Endothelial cell of umbilical vein (primary cell): ENCODE measurements around the gene ALKBH5.

Source experiments
- POLR2A ChIP-seq: IDR thresholded peaks from 2 replicates; pipeline ENCODE4 v1.6.1; 2012; ENCODE audit warnings: low read depth, mild to moderate bottlenecking, control low read depth, low read length
- TF ChIP-seq, protein P1 (sequence below), 2 donors: IDR thresholded peaks; 1 replicate in 1 of 2; 2 replicates in 1 of 2; pipeline ENCODE4 v1.5.1; 2011; ENCODE audit warnings: low read length in 2 of 2, mild to moderate bottlenecking in 2 of 2, moderate library complexity in 2 of 2, control low read depth in 1 of 2, inconsistent platforms in 1 of 2, low read depth in 1 of 2; ENCODE audit not compliant: insufficient read depth in 1 of 2; ENCODE audit errors: extremely low read depth in 1 of 2

DNA sequence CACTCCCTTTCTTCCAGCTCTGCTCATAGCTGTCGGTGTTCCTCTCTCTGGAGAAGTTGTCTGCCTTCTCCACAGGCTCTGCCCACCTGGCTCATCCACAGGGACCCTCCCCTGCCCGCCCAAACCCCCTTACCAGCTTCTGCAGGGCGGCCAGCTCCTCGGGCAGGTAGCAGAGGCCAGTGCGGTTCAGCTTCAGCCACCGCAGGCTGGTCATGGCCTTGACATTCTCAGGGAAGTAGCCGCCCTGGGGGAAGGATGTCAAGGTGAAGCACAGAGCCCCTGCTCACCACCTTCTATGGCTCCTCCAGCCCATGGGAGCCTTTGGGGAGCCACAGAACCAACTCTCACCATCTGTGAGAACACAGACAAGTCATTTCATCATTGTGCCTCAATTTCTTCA lies 73.1 kb downstream of the ALKBH5 start:
- TF ChIP-seq, protein P1, sequence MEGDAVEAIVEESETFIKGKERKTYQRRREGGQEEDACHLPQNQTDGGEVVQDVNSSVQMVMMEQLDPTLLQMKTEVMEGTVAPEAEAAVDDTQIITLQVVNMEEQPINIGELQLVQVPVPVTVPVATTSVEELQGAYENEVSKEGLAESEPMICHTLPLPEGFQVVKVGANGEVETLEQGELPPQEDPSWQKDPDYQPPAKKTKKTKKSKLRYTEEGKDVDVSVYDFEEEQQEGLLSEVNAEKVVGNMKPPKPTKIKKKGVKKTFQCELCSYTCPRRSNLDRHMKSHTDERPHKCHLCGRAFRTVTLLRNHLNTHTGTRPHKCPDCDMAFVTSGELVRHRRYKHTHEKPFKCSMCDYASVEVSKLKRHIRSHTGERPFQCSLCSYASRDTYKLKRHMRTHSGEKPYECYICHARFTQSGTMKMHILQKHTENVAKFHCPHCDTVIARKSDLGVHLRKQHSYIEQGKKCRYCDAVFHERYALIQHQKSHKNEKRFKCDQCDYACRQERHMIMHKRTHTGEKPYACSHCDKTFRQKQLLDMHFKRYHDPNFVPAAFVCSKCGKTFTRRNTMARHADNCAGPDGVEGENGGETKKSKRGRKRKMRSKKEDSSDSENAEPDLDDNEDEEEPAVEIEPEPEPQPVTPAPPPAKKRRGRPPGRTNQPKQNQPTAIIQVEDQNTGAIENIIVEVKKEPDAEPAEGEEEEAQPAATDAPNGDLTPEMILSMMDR (IDR thresholded peaks at IDR 0.05; ENCODE audit: extremely low read depth in 1 of 2, insufficient read depth in 1 of 2, low read depth in 1 of 2, low read length in 2 of 2), result no peak
- TF ChIP-seq POLR2A, result no peak
